HG03442 (cell line): Measurements from ENCODE around the gene ELF2.
A peak's percentile ranks its signal among the peaks of the same experiment; 100 is the strongest.
"Not testable (repeated sequence)": the region's sequence is repeated elsewhere in the genome, so short reads cannot be mapped to it uniquely, and the experiment has no call there.

Source experiments
- ATAC-seq: cut with Tn5 transposase; IDR thresholded peaks from one replicate; pipeline ENCODE4 v1.9.1; 2021; ENCODE audit warnings: mild to moderate bottlenecking, moderate library complexity; ENCODE audit not compliant: unreplicated experiment

The ELF2 gene

GRCh38 chr4:139177049-139177868 is at the start of gene ELF2:
TSS of gene ELF2 (minus strand) at chr4:139177218. CDS start at chr4:139137701, 39,517 bp downstream.
- peak; percentile 31 for ATAC-seq

DNA sequence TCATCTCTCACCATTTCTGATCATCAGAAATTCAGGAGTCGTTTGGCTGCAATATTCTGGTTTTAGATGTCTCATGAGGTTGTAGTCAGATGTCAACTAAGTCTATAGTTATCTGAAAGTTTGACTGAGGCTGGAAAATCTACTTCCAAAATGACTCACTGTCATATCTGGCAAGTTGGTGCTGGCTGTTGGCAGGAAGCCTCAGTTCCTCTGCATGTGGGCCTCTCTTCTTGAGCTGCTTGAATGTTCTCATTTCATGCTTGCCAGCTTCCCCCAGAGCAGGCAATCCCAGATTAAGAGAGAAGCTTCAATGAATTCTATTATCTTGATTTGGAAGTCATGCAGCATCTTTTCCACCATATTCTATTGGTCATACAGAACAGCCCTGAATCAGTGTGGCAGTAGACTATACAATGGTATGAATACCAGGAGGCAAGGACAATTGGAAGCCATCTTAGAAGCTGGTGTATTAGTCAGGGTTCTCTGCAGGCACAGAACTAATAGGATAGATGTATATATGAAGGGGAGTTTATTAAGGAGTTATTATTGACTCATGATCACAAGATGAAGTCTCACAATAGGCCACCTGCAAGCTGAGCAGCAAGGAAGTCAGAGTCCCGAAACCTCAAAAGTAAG is 46.8 kb upstream of the ELF2 start:
- peak; percentile 64 for ATAC-seq

DNA sequence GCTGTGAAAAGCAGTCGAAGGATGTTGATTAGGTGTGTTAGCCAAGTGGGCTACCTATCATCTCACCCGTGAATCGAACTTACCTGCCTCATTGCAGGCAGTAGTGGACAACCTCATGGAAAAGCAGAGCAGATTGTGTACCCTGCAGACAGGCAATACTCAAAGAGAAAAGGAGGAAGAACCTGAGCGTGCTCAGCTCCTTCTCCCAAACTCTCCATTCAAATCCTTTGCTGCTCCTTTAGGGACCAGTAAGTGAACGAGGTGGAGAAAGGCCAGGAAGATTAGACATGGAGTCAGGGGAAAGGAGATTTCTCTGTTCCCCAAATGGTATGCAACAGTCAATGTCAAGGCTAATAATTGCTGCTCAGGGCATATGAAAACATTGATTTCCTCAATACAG is 45.2 kb upstream of the ELF2 start:
- ATAC-seq: no peak

DNA sequence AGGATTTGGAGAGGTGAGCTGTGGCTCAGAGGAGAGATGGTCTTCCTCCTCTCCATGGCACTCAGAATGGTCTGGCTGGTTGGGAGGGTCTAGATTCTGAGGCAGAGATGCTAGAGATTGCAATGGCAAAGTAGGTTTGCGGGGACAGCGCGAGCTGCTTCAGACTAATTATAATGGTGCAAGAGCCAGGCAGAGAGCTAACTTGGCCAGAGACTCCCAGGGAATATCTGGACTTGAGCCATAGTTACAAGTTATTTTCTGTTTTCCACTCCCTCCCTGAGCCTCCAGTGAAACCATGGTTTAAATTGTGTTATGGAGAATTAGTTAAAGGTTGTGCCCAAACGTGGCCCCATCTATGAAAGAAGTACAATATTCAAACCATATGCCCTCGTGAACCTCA is 44.7 kb upstream of the ELF2 start:
- no peak for ATAC-seq

GRCh38 chr4:139219450-139220055 is 42.5 kb upstream of the ELF2 start:
- no peak for ATAC-seq

GRCh38 chr4:139214039-139214534 is 37.1 kb upstream of the ELF2 start:
- peak; percentile 99 for ATAC-seq

DNA sequence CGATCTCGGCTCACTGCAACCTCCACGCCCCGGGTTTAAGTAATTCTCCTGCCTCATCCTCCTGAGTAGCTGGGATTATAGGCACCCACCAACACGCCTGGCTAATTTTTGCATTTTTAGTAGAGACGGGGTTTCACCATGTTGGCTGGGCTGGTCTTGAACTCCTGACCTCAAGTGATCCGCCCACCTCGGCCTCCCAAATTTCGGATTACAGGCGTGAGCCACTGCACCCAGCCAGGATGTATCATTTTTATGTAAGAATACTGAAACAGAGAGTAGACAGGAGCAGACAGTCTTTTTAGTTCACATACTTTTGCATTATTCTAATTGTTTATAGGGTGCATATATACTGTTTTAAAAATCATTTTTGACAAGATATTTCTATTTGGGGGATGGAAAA is 36.6 kb upstream of the ELF2 start:
- peak; percentile 2 for ATAC-seq

DNA sequence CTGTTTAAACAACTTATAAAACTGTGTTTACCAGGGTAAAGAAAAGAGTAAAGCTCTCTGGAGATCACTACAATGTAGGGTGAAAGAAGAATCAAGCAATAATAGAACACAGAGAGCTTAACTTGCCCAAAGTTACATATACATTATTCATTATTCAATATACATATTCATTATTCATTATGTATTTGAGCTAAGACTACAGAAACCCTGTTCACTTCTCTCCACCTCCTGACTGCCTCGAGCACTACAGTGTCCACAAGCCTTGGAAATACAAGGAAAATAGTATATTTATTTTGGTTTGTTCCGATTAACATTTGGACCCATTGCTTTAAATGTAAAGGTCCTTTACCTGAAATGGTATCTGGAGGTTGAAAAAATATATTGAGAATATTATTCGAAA is 35.9 kb upstream of the ELF2 start:
- ATAC-seq: no peak

DNA sequence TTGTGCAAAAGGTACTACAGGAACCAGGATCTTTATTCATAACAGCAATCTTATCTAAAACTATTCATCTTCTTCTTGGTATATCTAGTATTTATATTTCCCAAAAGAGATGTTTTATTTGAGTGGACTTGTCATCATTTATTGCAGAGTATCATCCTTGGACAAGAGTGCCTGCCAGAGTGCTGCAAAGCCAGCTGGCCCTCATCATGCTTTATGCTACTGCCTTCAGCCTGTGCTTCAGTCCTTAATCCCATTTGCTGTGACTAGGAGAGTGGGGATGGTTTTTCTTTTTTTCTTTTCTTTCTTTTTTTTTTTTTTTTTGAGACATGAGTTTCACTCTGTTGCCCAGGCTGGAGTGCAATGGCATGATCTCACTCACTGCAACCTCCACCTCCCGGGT is 33.5 kb upstream of the ELF2 start:
- no peak for ATAC-seq

- ATAC-seq: no peak
Measured at GRCh38 chr4:139209470-139210063, 32.5 kb upstream of the ELF2 start.

DNA sequence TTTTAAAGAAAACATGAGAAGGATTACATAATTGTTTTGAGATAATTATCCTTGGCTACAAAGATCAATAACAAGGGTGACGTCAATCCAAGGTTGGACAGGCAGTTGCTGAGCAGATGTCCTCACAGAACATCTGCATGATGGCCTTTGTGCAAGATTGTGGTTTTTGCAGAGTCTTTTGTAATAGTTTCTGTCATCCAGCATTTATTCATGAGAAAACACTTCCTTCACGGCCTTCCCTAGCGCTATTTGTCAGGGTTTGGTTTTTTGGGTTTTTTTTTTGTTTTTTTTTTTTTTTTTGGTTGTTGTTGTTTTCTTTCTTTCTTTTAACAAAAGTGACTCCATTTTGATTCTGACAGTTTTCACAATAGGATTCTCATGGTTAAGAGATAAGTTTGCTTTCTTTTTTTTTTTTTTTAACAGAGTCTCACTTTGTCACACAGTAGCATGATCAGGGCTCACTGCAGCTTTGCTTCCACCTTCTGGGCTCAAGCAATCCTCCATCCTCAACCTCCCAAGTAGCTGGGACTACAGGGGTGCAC is 31.5 kb upstream of the ELF2 start:
- no peak for ATAC-seq

DNA sequence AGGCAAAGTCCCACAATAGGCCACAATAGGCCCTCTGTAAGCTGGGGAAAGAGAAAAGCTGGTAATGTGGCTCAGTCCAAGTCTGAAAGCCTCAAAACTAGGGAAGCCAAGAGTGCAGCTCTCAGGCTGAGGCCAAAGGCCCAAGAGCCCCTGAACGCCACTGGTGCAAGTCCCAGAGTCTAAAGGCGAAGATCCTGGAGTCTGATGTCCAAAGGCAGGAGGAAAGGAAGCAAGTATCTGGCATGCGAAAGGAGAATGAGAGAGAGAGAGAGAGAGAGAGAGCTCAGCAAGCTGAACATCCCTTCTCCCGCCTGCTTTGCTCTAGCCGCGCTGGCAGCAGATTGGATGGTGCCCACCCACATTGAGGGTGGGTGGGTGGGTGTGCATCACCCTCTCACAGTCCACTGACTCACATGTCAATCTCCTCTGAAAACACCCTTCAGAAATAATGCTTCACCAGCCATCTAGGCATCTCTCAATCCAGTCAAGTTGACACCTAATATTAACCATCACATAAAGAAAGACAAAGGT is 30.9 kb upstream of the ELF2 start:
- ATAC-seq: no peak

GRCh38 chr4:139207247-139207646 is 30.2 kb upstream of the ELF2 start:
- no peak for ATAC-seq

DNA sequence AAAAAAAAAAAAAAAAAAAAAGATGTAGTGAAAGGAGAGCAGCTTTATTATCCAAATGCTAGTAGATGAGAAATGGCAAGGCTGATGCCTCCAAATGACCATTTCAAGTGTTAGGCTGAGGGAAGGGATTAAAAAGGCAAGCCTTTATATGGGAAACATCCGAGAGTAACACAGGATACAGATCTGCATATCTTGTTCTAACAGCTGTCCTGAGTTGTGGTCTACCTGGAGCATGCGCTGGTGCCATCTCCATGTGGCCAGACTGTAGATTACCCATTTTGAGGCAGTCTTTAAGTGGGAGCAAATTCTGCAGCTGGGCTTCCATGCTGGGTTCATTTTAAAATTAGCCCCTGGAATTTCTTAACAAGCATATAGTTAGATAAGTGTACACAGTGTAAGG is 26.0 kb upstream of the ELF2 start:
- no peak for ATAC-seq

- ATAC-seq: no peak
Measured at GRCh38 chr4:139200506-139200905, 23.5 kb upstream of the ELF2 start.

DNA sequence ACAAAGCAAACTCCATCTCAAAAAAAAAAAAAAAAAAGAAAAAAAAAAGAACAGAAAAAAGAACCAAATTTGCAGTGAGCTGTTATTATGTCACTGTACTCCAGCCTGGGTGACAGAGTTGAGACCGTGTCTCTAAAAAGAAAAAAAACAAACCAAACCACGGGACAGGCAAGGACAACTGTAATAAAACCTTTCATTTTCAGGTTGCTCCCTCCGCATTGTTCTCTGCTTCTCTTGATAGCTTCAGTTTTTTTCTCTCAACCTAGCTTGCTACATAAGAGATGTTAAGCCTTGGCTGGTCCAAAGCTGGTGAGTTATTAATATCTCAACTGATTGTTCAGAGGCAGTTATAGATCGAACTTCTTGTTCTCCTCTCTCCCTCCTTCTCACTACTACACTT is 23.1 kb upstream of the ELF2 start:
- no peak for ATAC-seq

GRCh38 chr4:139197214-139197613 is 20.2 kb upstream of the ELF2 start:
- ATAC-seq: not testable (repeated sequence)

DNA sequence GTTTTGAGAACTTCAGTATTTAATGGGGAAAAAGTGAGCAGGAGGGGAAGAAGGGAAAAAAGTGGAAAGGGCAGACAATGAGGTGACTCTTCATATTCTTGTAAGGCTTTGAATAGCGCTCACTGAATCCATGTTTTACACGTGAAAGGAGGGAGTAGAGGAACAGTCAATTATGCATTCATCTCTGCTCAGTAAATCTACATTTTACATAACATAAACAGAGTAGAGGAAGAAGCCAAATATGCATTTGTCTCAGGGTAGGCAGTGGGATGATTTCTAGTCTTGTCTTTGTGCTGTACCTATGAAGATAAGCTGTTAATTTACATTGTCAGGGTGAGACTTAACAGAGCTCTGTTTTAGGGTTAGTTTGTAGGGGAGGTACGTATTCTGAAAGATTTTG is 19.4 kb upstream of the ELF2 start:
- no peak for ATAC-seq

DNA sequence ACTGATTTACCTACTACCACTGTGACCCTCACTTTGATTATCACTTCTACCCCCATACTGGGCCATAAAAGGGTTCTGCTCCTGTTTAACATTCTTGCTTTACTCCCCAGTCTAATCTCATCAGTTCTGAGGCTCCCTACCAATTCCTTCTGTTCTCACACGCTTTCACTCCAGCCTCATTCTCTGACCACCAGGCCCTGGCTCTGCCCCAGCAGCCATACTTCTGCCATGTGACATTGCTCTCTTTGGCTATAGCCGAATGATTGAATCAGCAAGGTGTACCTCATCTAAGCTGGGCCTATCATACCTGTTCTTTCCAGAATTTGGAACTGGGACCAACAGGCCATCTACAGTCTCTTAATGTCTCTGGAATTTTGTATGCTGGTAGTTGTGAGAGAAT is 14.4 kb upstream of the ELF2 start:
- no peak for ATAC-seq

- ATAC-seq: no peak
Measured at GRCh38 chr4:139189972-139190371, 13.0 kb upstream of the ELF2 start.

DNA sequence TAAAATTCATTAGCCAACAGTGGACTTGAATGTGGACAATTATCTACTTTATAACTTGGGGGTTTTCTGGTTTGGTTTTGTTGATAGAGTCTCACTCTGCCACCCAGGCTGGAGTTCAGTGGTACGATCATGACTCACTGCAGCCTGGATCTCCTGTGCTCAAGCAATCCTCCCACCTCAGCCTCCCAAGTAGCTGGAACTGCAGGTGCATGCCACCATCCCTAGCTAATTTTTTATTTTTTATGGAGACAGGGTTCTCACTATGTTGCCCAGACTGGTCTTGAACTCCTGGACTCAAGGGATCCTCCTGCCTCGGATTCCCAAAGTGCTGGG is 12.4 kb upstream of the ELF2 start:
- ATAC-seq: no peak
